ENCODE results near the gene ANK2. TPM values are rescaled to one million over a fixed set of nuclear protein-coding genes. Genes with fewer than 3 reads are reported as not detected.

ANK2 gene
- total RNA-seq, 5 donors from 2014 or later (not counting 1 experiment from before 2014, with no cell fraction given): 0.25 to 0.62 (median 0.31) TPM; not detected in 1

- H3K9me3 ChIP-seq: no peaks in the 10 kb centered on the region
- no peak for DNase-seq
- no peaks in the 10 kb centered on the region for H3K4me1 ChIP-seq (ENCODE audit: control insufficient read depth in 1 of 2, extremely low read depth in 1 of 2, insufficient read depth in 2 of 2, low read length in 2 of 2)
- Mint-ChIP-seq H3K27me3 (peaks cover 0 to 5% of the 10 kb centered on the region in 2 donors), H3K4me3 (no peak overlapping the region), H3K9me3 (no peaks in the 10 kb centered on the region), H3K27ac (no peak overlapping the region), H3K4me1 (peaks cover 0 to 2% (median 2%) of the 10 kb centered on the region in 3 donors), H3K36me3 (no peaks in the 10 kb centered on the region)
- no peaks in the 10 kb centered on the region for H3K27me3 ChIP-seq (replicated peaks in 1 of 2; ENCODE audit: control insufficient read depth in 2 of 2, extremely low read depth in 1 of 2, insufficient read depth in 2 of 2, low read length in 1 of 2)
- H3K27ac ChIP-seq (ENCODE audit: low read length): no peak overlapping the region
- no peaks in the 10 kb centered on the region for H3K36me3 ChIP-seq (ENCODE audit: control insufficient read depth in 2 of 2, extremely low read depth in 1 of 2, insufficient read depth in 1 of 2, low read length in 1 of 2)
- POLR2A ChIA-PET: interaction anchor here in 1 of 2 donors (0.7 kb wide), 1 partner anchor 150 kb away, joined by 3 read pairs; no protein-coding TSS in a partner anchor
- no peak for ATAC-seq (replicated peaks in 1 of 4)
- no CpG with 5 or more reads among the region's 1 CpG for WGBS (ENCODE audit: insufficient coverage)
- H3K4me3 ChIP-seq (ENCODE audit: control insufficient read depth in 1 of 2, extremely low read depth in 1 of 2, low read length in 1 of 2): no peak overlapping the region
- CTCF ChIA-PET: interaction anchor here in 1 of 2 donors (1.1 kb wide), 1 partner anchor 11 kb away, joined by 3 read pairs; no protein-coding TSS in a partner anchor
Measured at GRCh38 chr4:113382704-113383103, 333.3 kb downstream of the ANK2 start.

- no peaks in the 10 kb centered on the region for H3K9me3 ChIP-seq
- no peaks in the 10 kb centered on the region for H3K36me3 ChIP-seq (ENCODE audit: control insufficient read depth in 2 of 2, extremely low read depth in 1 of 2, insufficient read depth in 1 of 2, low read length in 1 of 2)
- no peak overlapping the region for H3K27ac Mint-ChIP-seq
- no peak for ATAC-seq (replicated peaks in 1 of 4)
- H3K4me1 ChIP-seq (ENCODE audit: control insufficient read depth in 1 of 2, extremely low read depth in 1 of 2, insufficient read depth in 2 of 2, low read length in 2 of 2): no peaks in the 10 kb centered on the region
- DNase-seq: no peak
- peaks cover 0 to 5% of the 10 kb centered on the region in 2 donors for H3K27me3 Mint-ChIP-seq
- POLR2A ChIA-PET: no interaction called here
- CTCF ChIA-PET: no interaction called here
- peaks cover 0 to 2% (median 2%) of the 10 kb centered on the region in 3 donors for H3K4me1 Mint-ChIP-seq
- 90% methylated on average over 2 of the region's 5 CpGs for WGBS (ENCODE audit: insufficient coverage)
- no peak overlapping the region for H3K4me3 ChIP-seq (ENCODE audit: control insufficient read depth in 1 of 2, extremely low read depth in 1 of 2, low read length in 1 of 2)
- H3K27ac ChIP-seq (ENCODE audit: low read length): no peak overlapping the region
- no peak overlapping the region for H3K4me3 Mint-ChIP-seq
- no peaks in the 10 kb centered on the region for H3K36me3 Mint-ChIP-seq
- no peaks in the 10 kb centered on the region for H3K9me3 Mint-ChIP-seq
- no peaks in the 10 kb centered on the region for H3K27me3 ChIP-seq (replicated peaks in 1 of 2; ENCODE audit: control insufficient read depth in 2 of 2, extremely low read depth in 1 of 2, insufficient read depth in 2 of 2, low read length in 1 of 2)
Measured at GRCh38 chr4:113383111-113383785, 333.8 kb downstream of the ANK2 start.

GRCh38 chr4:113384600-113384999, 335.1 kb downstream of the ANK2 start:
- H3K9me3 Mint-ChIP-seq: peaks cover 0 to 3% (median 0%) of the 10 kb centered on the region in 3 donors
- Histone ChIP-seq H3K27me3 (replicated peaks in 1 of 2; ENCODE audit: control insufficient read depth in 2 of 2, extremely low read depth in 1 of 2, insufficient read depth in 2 of 2, low read length in 1 of 2) (no peaks in the 10 kb centered on the region), H3K9me3 (no peaks in the 10 kb centered on the region), H3K4me1 (ENCODE audit: control insufficient read depth in 1 of 2, extremely low read depth in 1 of 2, insufficient read depth in 2 of 2, low read length in 2 of 2) (no peaks in the 10 kb centered on the region), H3K36me3 (ENCODE audit: control insufficient read depth in 2 of 2, extremely low read depth in 1 of 2, insufficient read depth in 1 of 2, low read length in 1 of 2) (no peaks in the 10 kb centered on the region), H3K27ac (ENCODE audit: low read length) (no peak overlapping the region), H3K4me3 (ENCODE audit: control insufficient read depth in 1 of 2, extremely low read depth in 1 of 2, low read length in 1 of 2) (no peak overlapping the region)
- peaks cover 0 to 2% (median 2%) of the 10 kb centered on the region in 3 donors for H3K4me1 Mint-ChIP-seq
- no peak for ATAC-seq (replicated peaks in 1 of 4)
- DNase-seq: no peak
- ChIA-PET CTCF (no interaction called here), POLR2A (no interaction called here)
- no peak overlapping the region for H3K4me3 Mint-ChIP-seq
- no CpG with 5 or more reads among the region's 5 CpGs for WGBS (ENCODE audit: insufficient coverage)
- H3K27me3 Mint-ChIP-seq: peaks cover 3 to 5% of the 10 kb centered on the region in 2 donors
- H3K27ac Mint-ChIP-seq: no peak overlapping the region
- H3K36me3 Mint-ChIP-seq: no peaks in the 10 kb centered on the region

GRCh38 chr4:113385281-113385899, 335.9 kb downstream of the ANK2 start:
- no peaks in the 10 kb centered on the region for H3K9me3 ChIP-seq
- no peaks in the 10 kb centered on the region for H3K27me3 ChIP-seq (replicated peaks in 1 of 2; ENCODE audit: control insufficient read depth in 2 of 2, extremely low read depth in 1 of 2, insufficient read depth in 2 of 2, low read length in 1 of 2)
- ATAC-seq (replicated peaks in 1 of 4) (no peak), DNase-seq (no peak)
- Mint-ChIP-seq H3K4me3 (no peak overlapping the region), H3K27ac (no peak overlapping the region), H3K9me3 (peaks cover 0 to 3% (median 0%) of the 10 kb centered on the region in 3 donors), H3K4me1 (peaks cover 0 to 2% (median 2%) of the 10 kb centered on the region in 3 donors), H3K36me3 (no peaks in the 10 kb centered on the region), H3K27me3 (peaks cover 4 to 7% of the 10 kb centered on the region in 2 donors)
- CTCF ChIA-PET: no interaction called here
- H3K4me1 ChIP-seq (ENCODE audit: control insufficient read depth in 1 of 2, extremely low read depth in 1 of 2, insufficient read depth in 2 of 2, low read length in 2 of 2): no peaks in the 10 kb centered on the region
- H3K36me3 ChIP-seq (ENCODE audit: control insufficient read depth in 2 of 2, extremely low read depth in 1 of 2, insufficient read depth in 1 of 2, low read length in 1 of 2): no peaks in the 10 kb centered on the region
- no CpG with 5 or more reads among the region's 4 CpGs for WGBS (ENCODE audit: insufficient coverage)
- H3K27ac ChIP-seq (ENCODE audit: low read length): no peak overlapping the region
- POLR2A ChIA-PET: no interaction called here
- no peak overlapping the region for H3K4me3 ChIP-seq (ENCODE audit: control insufficient read depth in 1 of 2, extremely low read depth in 1 of 2, low read length in 1 of 2)

GRCh38 chr4:113389160-113389559, 339.7 kb downstream of the ANK2 start:
- Mint-ChIP-seq H3K36me3 (no peaks in the 10 kb centered on the region), H3K4me3 (no peak overlapping the region), H3K4me1 (peaks cover 0 to 2% (median 2%) of the 10 kb centered on the region in 3 donors), H3K27ac (no peak overlapping the region), H3K27me3 (peaks cover 6 to 7% of the 10 kb centered on the region in 2 donors), H3K9me3 (peaks cover 0 to 3% (median 0%) of the 10 kb centered on the region in 3 donors)
- Histone ChIP-seq H3K9me3 (no peaks in the 10 kb centered on the region), H3K4me3 (ENCODE audit: control insufficient read depth in 1 of 2, extremely low read depth in 1 of 2, low read length in 1 of 2) (no peak overlapping the region), H3K4me1 (ENCODE audit: control insufficient read depth in 1 of 2, extremely low read depth in 1 of 2, insufficient read depth in 2 of 2, low read length in 2 of 2) (no peaks in the 10 kb centered on the region), H3K27me3 (replicated peaks in 1 of 2; ENCODE audit: control insufficient read depth in 2 of 2, extremely low read depth in 1 of 2, insufficient read depth in 2 of 2, low read length in 1 of 2) (peaks cover 0 to 4% of the 10 kb centered on the region in 2 experiments), H3K27ac (ENCODE audit: low read length) (no peak overlapping the region), H3K36me3 (ENCODE audit: control insufficient read depth in 2 of 2, extremely low read depth in 1 of 2, insufficient read depth in 1 of 2, low read length in 1 of 2) (no peaks in the 10 kb centered on the region)
- DNase-seq (no peak), ATAC-seq (replicated peaks in 1 of 4) (no peak)
- ChIA-PET CTCF (interaction anchor here in 1 of 2 donors (0.7 kb wide), 1 partner anchor 1829 kb away, joined by 4 read pairs; no protein-coding TSS in a partner anchor), POLR2A (no interaction called here)
- WGBS (ENCODE audit: insufficient coverage): no CpG with 5 or more reads among the region's 3 CpGs

- peaks cover 0 to 5% of the 10 kb centered on the region in 2 experiments for H3K27me3 ChIP-seq (replicated peaks in 1 of 2; ENCODE audit: control insufficient read depth in 2 of 2, extremely low read depth in 1 of 2, insufficient read depth in 2 of 2, low read length in 1 of 2)
- H3K4me3 Mint-ChIP-seq: no peak overlapping the region
- H3K4me3 ChIP-seq (ENCODE audit: control insufficient read depth in 1 of 2, extremely low read depth in 1 of 2, low read length in 1 of 2): no peak overlapping the region
- ChIA-PET CTCF (interaction anchor here in 1 of 2 donors (0.6 to 0.7 kb wide), 2 partner anchors 10 to 29 kb away, joined by 3 to 5 read pairs; no protein-coding TSS in a partner anchor), POLR2A (interaction anchor here in 1 of 2 donors (0.7 kb wide), 1 partner anchor 810 kb away, joined by 6 read pairs; no protein-coding TSS in a partner anchor)
- H3K27me3 Mint-ChIP-seq: peaks cover 6 to 7% of the 10 kb centered on the region in 2 donors
- DNase-seq: no peak
- peaks cover 0 to 3% (median 0%) of the 10 kb centered on the region in 3 donors for H3K9me3 Mint-ChIP-seq
- no peaks in the 10 kb centered on the region for H3K9me3 ChIP-seq
- H3K36me3 ChIP-seq (ENCODE audit: control insufficient read depth in 2 of 2, extremely low read depth in 1 of 2, insufficient read depth in 1 of 2, low read length in 1 of 2): no peaks in the 10 kb centered on the region
- peaks cover 0 to 1% (median 0%) of the 10 kb centered on the region in 3 donors for H3K4me1 Mint-ChIP-seq
- H3K4me1 ChIP-seq (ENCODE audit: control insufficient read depth in 1 of 2, extremely low read depth in 1 of 2, insufficient read depth in 2 of 2, low read length in 2 of 2): no peaks in the 10 kb centered on the region
- ATAC-seq (replicated peaks in 1 of 4): no peak
- H3K27ac ChIP-seq (ENCODE audit: low read length): no peak overlapping the region
- H3K36me3 Mint-ChIP-seq: no peaks in the 10 kb centered on the region
- no peak overlapping the region for H3K27ac Mint-ChIP-seq
Measured at GRCh38 chr4:113390850-113391249, 341.4 kb downstream of the ANK2 start.
